Upper lobe of right lung (tissue), 1 donor: ENCODE results near the gene COQ5. TPM values are rescaled to one million over a fixed set of nuclear protein-coding genes. Genes with fewer than 3 reads are reported as not detected.
A peak's percentile ranks its signal among the peaks of the same experiment; 100 is the strongest.

ENCODE experiments used
- ATAC-seq: fragments of 200-7000 bp; cut with Tn5 transposase; one replicate; pipeline ENCODE4 v1.9.1; 2020; ENCODE audit warnings: mild to moderate bottlenecking, moderate library complexity
- DNase-seq: peaks from one replicate; pipeline ENCODE4 v3.0.0-alpha.2; 2020
- H3K27ac ChIP-seq: fragments of 200-600 bp; one replicate; pipeline ENCODE4 v1.8.0; 2022
- H3K27me3 ChIP-seq: fragments of 200-600 bp; one replicate; pipeline ENCODE4 v1.8.0; 2022; ENCODE audit warnings: mild to moderate bottlenecking
- H3K36me3 ChIP-seq: fragments of 200-600 bp; one replicate; pipeline ENCODE4 v1.8.0; 2022
- H3K4me1 ChIP-seq: fragments of 200-600 bp; one replicate; pipeline ENCODE4 v1.8.0; 2022
- H3K4me3 ChIP-seq: fragments of 200-600 bp; one replicate; pipeline ENCODE4 v1.8.0; 2022; ENCODE audit warnings: mild to moderate bottlenecking
- H3K9me3 ChIP-seq: fragments of 200-600 bp; one replicate; pipeline ENCODE4 v1.8.0; 2022
- CTCF ChIP-seq: fragments of 200-600 bp; IDR thresholded peaks from one replicate; pipeline ENCODE4 v1.8.0; 2022; ENCODE audit warnings: antibody characterized with exemption
- intact Hi-C: fragments of 100-400 bp; cut with DNase I; formaldehyde crosslinking; loops from one replicate; pipeline ENCODE4 v1.11.0; 2022
- total RNA-seq: library from RNA; stranded (reverse); fragmentation: NEBNext Ultra II Directional; extraction: Animal tissue kit (Norgen Biotek cat#: 25700); gene quantifications from one replicate; pipeline ENCODE4 v1.2.1, GENCODE V29; 2021
- donor health status: DM: no; HTN: yes; CAD: no; lungs with severe emphysema.

COQ5 gene
- total RNA-seq, 1 donor from 2014 or later: 19.6 TPM

GRCh38 chr12:120469450-120470149, 59.4 kb downstream of the COQ5 start, which contains the start of gene SRSF9:
Gene SRSF9 (minus strand): TSS chr12:120469748. CDS start chr12:120469609, 139 bp downstream.
- peak within 1 kb of the TSS; percentile 92 for H3K27ac ChIP-seq
- peaks cover 21% of the 10 kb centered on the region for H3K36me3 ChIP-seq
- TF ChIP-seq CTCF: peak; percentile 95
- DNase-seq: peak; percentile 98
- no peaks in the 10 kb centered on the region for H3K9me3 ChIP-seq
- no peaks in the 10 kb centered on the region for H3K27me3 ChIP-seq
- H3K4me1 ChIP-seq: peaks cover 26% of the 10 kb centered on the region
- ATAC-seq: peak; percentile 97
- H3K4me3 ChIP-seq: peak within 1 kb of the TSS; percentile 65
- intact Hi-C loops: no loop called here

- DNase-seq (peak; percentile 74), ATAC-seq (peak; percentile 43)
- no peaks in the 10 kb centered on the region for H3K9me3 ChIP-seq
- H3K27ac ChIP-seq: peak overlapping the region; percentile 92
- TF ChIP-seq CTCF: no peak
- H3K4me1 ChIP-seq: peaks cover 26% of the 10 kb centered on the region
- H3K4me3 ChIP-seq: peak overlapping the region; percentile 65
- H3K36me3 ChIP-seq: peaks cover 28% of the 10 kb centered on the region
- intact Hi-C loops: no loop called here
- no peaks in the 10 kb centered on the region for H3K27me3 ChIP-seq
These were observed 60.0 kb downstream of the COQ5 start for GRCh38 chr12:120468821-120469449.

GRCh38 chr12:120468325-120468820, 60.6 kb downstream of the COQ5 start:
- H3K27ac ChIP-seq: peak overlapping the region; percentile 92
- intact Hi-C loops: no loop called here
- H3K4me1 ChIP-seq: peaks cover 26% of the 10 kb centered on the region
- no peaks in the 10 kb centered on the region for H3K27me3 ChIP-seq
- peak; percentile 70 for DNase-seq
- H3K9me3 ChIP-seq: no peaks in the 10 kb centered on the region
- peak overlapping the region; percentile 65 for H3K4me3 ChIP-seq
- peak; percentile 40 for ATAC-seq
- no peak for TF ChIP-seq CTCF
- peaks cover 34% of the 10 kb centered on the region for H3K36me3 ChIP-seq

GRCh38 chr12:120467439-120467838, 61.5 kb downstream of the COQ5 start:
- Histone ChIP-seq H3K4me1 (peaks cover 26% of the 10 kb centered on the region), H3K27ac (no peak overlapping the region), H3K9me3 (no peaks in the 10 kb centered on the region), H3K27me3 (no peaks in the 10 kb centered on the region), H3K36me3 (peaks cover 43% of the 10 kb centered on the region), H3K4me3 (no peak overlapping the region)
- intact Hi-C loops: no loop called here
- DNase-seq (no peak), ATAC-seq (no peak)
- TF ChIP-seq CTCF: no peak

- Histone ChIP-seq H3K4me3 (no peak overlapping the region), H3K27me3 (no peaks in the 10 kb centered on the region), H3K9me3 (no peaks in the 10 kb centered on the region), H3K36me3 (peaks cover 50% of the 10 kb centered on the region), H3K4me1 (peaks cover 26% of the 10 kb centered on the region), H3K27ac (no peak overlapping the region)
- ATAC-seq (no peak), DNase-seq (no peak)
- intact Hi-C loops: no loop called here
- TF ChIP-seq CTCF: peak; percentile 36
These were observed 62.2 kb downstream of the COQ5 start for GRCh38 chr12:120466560-120467315.
